Coronary artery (tissue), 2 donors: ENCODE data around the gene LRIG3.

Experiments
- DNase-seq: peaks from one replicate; pipeline ENCODE4 v3.0.0-alpha.2; 2017; ENCODE audit warnings: low spot score
- H3K27ac ChIP-seq, 2 donors: fragments of 200-600 bp; sonication (generic); one replicate each; pipeline ENCODE4 v1.5.1; 2016 to 2019
- H3K4me3 ChIP-seq: fragments of 200-600 bp; sonication (generic); 2 replicates; pipeline ENCODE4 v1.5.1; 2016; ENCODE audit warnings: mild to moderate bottlenecking, moderate library complexity
- TF ChIP-seq, protein P1 (sequence below): fragments of 200-600 bp; sonication (generic); IDR thresholded peaks from one replicate; pipeline ENCODE4 v1.5.1; 2019; ENCODE audit warnings: antibody characterized with exemption

Gene LRIG3

DNA sequence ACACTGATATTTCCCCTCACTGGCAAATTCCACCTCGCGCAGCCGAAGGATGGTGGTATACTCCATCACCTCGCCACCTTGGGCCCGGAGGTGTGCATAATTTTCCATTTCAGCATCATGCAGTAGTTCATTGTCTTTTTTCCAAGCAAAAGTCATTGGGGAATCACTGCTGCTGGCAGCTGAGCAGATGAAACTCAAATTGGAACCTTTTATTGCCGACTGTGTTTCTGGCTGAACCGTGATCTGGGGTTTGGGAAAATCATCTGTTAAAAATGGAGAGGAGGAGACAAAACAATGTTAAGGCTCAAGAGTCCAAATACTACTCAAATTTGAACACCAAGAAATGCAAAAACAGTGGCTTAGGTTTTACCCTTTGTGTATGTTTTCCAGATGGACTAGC, 39.7 kb downstream of the LRIG3 start:
- DNase-seq, result no peak
- TF ChIP-seq, protein P1, sequence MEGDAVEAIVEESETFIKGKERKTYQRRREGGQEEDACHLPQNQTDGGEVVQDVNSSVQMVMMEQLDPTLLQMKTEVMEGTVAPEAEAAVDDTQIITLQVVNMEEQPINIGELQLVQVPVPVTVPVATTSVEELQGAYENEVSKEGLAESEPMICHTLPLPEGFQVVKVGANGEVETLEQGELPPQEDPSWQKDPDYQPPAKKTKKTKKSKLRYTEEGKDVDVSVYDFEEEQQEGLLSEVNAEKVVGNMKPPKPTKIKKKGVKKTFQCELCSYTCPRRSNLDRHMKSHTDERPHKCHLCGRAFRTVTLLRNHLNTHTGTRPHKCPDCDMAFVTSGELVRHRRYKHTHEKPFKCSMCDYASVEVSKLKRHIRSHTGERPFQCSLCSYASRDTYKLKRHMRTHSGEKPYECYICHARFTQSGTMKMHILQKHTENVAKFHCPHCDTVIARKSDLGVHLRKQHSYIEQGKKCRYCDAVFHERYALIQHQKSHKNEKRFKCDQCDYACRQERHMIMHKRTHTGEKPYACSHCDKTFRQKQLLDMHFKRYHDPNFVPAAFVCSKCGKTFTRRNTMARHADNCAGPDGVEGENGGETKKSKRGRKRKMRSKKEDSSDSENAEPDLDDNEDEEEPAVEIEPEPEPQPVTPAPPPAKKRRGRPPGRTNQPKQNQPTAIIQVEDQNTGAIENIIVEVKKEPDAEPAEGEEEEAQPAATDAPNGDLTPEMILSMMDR, result no peak
- no peak overlapping the region for H3K4me3 ChIP-seq
- H3K27ac ChIP-seq, result peak overlapping the region; percentile 50 to 61

DNA sequence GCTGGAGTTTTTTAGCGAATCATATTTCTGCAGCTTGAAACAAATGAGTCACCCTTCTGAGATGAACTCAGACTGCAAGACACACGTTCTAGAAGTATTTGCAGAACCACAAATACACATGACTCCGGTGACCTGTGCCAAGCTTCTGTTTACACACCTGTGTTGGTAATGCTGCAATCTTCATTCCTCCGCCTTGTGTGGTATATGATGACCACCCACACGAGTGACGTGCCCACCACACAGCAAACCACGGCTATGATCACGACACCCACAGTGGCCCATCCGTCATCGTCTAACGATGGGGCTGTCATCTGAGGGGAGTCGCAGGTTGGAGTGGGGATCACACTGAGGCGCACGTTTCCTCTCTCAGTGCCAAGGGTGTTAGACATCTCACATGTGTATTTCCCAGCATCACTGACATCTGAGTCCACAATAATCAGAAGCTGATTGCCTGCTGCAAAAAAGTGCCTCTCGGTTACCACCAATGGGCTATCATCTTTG, 43.0 kb downstream of the LRIG3 start:
- no peak overlapping the region for H3K4me3 ChIP-seq
- no peak for DNase-seq
- H3K27ac ChIP-seq, result no peak overlapping the region
- TF ChIP-seq, protein P1, result no peak

DNA sequence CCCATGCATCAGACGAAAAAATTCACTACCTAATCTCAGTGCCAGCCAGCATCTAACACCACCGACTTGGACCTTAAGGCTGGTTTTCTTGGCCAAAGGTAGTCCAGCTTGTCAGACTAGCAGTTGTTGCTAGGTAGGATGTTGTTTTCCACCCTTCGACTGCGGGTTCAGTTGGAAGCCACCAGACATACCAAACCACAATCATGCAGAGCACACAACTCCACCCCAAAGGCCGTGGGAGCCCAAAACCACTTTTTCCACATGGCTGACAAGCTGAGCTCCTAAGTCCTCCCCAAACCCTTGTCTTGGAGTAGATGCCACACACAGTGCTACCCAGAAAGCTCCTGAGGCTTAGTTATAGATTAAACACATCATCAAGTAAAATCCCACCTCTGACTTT, 46.8 kb downstream of the LRIG3 start:
- no peak overlapping the region for H3K4me3 ChIP-seq
- TF ChIP-seq, protein P1, result no peak
- H3K27ac ChIP-seq, result no peak overlapping the region
- no peak for DNase-seq

DNA sequence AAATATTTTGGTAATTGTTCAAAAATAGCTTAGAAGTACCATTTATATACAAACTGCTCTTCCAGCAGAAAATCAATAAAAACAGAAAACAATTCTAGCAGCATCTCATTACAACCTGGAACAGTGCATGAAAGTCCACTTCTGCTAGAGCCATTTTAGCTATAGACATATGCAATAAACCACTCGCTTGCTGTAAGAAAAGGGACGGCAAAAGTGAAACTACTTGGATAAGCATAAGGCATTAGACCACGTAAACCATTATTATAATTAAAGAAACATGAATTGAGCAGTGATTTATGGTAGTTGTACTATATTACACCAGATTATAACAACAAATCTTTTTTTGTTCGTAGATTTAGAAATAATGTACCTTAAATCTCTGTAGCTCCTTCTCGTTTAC, 48.7 kb downstream of the LRIG3 start:
- TF ChIP-seq, protein P1, result no peak
- DNase-seq, result no peak
- no peak overlapping the region for H3K27ac ChIP-seq
- H3K4me3 ChIP-seq, result no peak overlapping the region

DNA sequence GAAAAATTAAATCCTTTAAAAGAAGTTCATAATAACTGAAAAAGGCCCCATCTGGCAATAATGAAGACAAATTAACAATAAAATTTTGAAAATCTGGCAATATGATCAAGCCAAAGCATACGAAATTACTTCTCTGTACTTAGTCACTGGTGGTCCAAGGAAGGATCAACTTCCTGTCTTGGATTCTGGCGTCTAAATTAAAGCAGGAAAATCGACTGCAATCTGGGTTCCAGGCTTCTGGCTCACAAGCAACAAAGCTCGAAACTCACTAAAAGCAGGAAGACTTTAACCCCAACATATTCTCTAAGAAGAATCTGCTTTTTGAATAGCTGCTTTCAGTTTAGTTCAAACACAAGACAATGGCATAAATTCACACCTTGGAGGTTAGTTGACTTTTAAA, 49.7 kb downstream of the LRIG3 start:
- H3K27ac ChIP-seq, result no peak overlapping the region
- TF ChIP-seq, protein P1, result no peak
- no peak for DNase-seq
- H3K4me3 ChIP-seq, result no peak overlapping the region

DNA sequence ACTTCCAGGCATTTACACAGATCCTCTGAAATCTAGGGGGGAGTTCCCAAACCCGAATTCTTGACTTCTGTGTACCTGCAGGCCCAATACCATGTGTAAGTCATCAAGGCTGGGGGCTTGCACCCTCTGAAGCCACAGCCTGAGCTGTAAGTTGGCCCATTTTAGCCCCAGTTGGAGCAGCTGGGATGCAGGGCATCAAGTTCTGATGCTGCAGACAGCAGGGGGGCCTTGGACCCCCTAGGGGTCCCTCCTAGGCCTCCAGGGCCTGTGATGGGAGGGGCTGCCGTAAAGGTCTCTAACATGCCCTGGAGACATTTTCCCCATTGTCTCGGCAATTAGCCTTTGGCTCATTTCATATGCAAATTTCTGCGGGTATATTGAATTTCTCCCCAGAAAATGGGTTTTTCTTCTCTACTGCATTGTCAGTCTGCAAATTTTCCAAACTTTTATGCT, 59.5 kb downstream of the LRIG3 start:
- no peak overlapping the region for H3K27ac ChIP-seq

More for the DNA sequence above, 59.5 kb downstream of the LRIG3 start:
- no peak for DNase-seq
- TF ChIP-seq, protein P1, result no peak
- no peak overlapping the region for H3K4me3 ChIP-seq
